ENCODE results near the gene SOX9. TPM values are rescaled to one million over a fixed set of nuclear protein-coding genes. Genes with fewer than 3 reads are reported as not detected.

SOX9 gene
- total RNA-seq, 6 experiments from 2014 or later = 1.2 to 5.9 (median 1.9) TPM

DNA sequence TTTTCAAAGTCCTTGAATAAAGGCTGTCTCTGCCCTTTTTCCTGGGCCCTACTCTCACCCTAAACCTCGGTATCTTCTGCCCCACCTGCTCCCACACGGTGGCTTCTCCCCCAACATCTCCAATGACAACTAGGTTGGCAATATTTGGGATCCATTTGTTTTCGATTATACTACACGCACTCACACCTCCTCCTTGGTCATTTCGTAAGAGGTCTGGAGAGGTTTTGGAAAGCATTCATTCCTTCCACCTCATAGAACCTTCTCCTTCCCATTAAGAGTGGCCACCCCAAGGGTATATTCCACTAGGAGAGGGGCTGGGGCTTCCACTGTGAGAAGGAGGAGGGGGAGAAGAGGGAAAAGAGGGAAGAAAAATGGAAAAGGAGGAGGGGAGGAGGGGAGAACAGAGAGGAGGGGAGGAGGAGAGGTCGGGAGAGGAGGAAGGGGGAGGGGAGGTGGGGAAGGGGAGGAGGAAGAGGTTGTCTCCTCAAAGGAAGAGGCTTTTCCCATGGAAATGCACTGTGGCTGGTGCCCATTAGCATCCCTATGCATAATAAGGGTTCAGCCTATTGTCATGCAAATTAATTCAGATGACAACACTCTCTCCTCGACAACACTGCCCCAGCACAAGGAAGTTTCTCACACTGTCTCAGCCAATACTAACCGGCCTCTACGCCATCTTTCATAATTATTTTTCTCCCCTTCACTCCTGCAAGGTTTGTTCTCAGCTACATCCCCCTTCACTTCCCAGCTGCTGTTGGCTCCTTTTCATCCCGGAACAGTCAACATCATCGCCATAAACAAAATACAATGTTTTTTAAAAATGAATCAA is 30.0 kb downstream of the SOX9 start:
- ATAC-seq = peak in 1 of 4 donors; percentile 4
- TF ChIP-seq, protein P1, sequence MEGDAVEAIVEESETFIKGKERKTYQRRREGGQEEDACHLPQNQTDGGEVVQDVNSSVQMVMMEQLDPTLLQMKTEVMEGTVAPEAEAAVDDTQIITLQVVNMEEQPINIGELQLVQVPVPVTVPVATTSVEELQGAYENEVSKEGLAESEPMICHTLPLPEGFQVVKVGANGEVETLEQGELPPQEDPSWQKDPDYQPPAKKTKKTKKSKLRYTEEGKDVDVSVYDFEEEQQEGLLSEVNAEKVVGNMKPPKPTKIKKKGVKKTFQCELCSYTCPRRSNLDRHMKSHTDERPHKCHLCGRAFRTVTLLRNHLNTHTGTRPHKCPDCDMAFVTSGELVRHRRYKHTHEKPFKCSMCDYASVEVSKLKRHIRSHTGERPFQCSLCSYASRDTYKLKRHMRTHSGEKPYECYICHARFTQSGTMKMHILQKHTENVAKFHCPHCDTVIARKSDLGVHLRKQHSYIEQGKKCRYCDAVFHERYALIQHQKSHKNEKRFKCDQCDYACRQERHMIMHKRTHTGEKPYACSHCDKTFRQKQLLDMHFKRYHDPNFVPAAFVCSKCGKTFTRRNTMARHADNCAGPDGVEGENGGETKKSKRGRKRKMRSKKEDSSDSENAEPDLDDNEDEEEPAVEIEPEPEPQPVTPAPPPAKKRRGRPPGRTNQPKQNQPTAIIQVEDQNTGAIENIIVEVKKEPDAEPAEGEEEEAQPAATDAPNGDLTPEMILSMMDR (IDR thresholded peaks at IDR 0.05) = no peak
- TF ChIP-seq POLR2A (IDR thresholded peaks at IDR 0.05) = no peak
- intact Hi-C loops (cut with DNase I) = no loop called here
- peaks cover 0 to 14% (median 0%) of the 10 kb centered on the region in 4 donors for H3K4me1 ChIP-seq
- H3K4me3 ChIP-seq = no peak overlapping the region
- H3K9me3 ChIP-seq = no peaks in the 10 kb centered on the region
- no peaks in the 10 kb centered on the region for H3K27me3 ChIP-seq
- DNase-seq = no peak
- WGBS (ENCODE audit: insufficient coverage, low coverage, low lambda C conversion rate, missing lambda C conversion rate) = 49% methylated on average over 11 of the region's 11 CpGs
- H3K27ac ChIP-seq = no peak overlapping the region
- no peaks in the 10 kb centered on the region for H3K36me3 ChIP-seq

DNA sequence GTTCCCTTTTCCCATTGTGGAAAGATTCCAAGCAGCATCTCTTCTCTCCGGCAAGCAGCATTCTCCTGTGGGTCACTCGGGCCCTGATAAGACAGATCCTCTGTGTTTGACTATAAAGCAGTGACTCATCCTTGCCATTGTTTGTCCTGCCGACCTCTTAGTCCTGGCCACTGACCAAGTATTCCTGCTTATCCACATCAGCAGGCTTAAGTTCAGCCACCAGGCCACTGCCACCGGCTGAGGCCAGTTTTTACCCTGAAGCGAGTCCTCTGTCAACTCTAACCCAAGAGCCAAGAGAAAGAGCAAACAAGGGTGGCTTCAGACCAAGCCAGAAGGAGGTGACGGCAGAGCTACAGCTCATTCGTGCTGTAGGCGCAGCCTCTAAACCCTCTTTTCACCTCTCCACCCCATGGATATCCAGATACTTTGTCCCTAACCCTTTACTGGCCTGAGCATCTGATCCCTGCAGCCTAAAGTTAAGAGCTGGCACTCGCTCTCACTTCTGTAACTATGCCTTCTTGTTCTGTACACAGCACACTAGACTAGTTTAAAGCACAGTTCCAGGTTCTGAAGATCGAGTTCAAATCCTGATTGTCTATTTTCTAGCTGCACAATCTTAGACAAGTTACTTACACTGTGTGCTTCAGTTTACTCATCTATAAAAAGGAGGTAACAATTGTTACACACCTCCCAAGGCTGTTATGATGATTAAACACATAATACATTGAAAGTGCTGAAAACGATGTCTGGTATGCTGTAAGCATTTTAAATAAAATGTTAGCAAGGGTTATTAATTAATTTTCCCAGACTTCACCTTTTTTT is 31.0 kb downstream of the SOX9 start:
- Histone ChIP-seq H3K27ac (peak overlapping the region in 1 of 3 donors; percentile 46), H3K36me3 (no peaks in the 10 kb centered on the region), H3K4me1 (peaks cover 0 to 14% (median 0%) of the 10 kb centered on the region in 4 donors), H3K27me3 (no peaks in the 10 kb centered on the region), H3K4me3 (no peak overlapping the region), H3K9me3 (no peaks in the 10 kb centered on the region)
- intact Hi-C loops (cut with DNase I) = no loop called here
- no peak for TF ChIP-seq POLR2A (IDR thresholded peaks at IDR 0.05)
- TF ChIP-seq, protein P1 (IDR thresholded peaks at IDR 0.05) = no peak
- ATAC-seq (peak; percentile 92 to 98 (median 96)), DNase-seq (peak; percentile 80 to 85 (median 81))
- WGBS (ENCODE audit: insufficient coverage, low coverage, low lambda C conversion rate, missing lambda C conversion rate) = 23% methylated on average over 10 of the region's 11 CpGs

DNA sequence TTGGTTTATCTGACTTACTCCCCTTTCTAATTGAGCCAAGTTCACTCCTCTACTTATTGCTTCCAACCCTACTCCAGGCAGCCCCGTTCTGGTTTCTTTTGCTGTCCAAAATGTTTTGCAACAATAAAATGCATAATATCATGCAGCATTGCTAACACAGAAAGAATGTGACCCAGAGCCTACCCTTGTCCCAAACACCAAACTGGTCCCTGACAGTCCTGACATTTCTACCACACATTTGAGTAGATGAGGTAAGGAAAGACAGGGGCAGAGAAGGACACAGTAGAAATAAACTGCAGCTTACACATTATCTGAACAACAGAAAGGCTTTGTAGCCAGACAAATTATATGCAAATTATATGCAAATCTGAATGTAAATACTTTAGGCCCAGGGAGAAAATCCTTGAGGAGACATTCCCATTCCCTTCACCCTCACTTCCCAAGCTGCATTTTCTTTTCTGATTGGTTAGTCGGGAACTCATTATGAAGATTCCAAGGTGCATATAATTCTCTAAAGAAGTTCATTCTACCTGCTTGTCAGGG is 31.6 kb downstream of the SOX9 start:
- DNase-seq (no peak), ATAC-seq (peak in 1 of 4 donors; percentile 4)
- Histone ChIP-seq H3K36me3 (no peaks in the 10 kb centered on the region), H3K9me3 (no peaks in the 10 kb centered on the region), H3K27me3 (no peaks in the 10 kb centered on the region), H3K27ac (no peak overlapping the region), H3K4me1 (peaks cover 0 to 14% (median 0%) of the 10 kb centered on the region in 4 donors), H3K4me3 (no peak overlapping the region)
- 56% methylated on average over 2 of the region's 2 CpGs for WGBS (ENCODE audit: insufficient coverage, low coverage, low lambda C conversion rate, missing lambda C conversion rate)
- TF ChIP-seq, protein P1 (IDR thresholded peaks at IDR 0.05) = no peak
- TF ChIP-seq POLR2A (IDR thresholded peaks at IDR 0.05) = no peak
- intact Hi-C loops (cut with DNase I) = no loop called here

DNA sequence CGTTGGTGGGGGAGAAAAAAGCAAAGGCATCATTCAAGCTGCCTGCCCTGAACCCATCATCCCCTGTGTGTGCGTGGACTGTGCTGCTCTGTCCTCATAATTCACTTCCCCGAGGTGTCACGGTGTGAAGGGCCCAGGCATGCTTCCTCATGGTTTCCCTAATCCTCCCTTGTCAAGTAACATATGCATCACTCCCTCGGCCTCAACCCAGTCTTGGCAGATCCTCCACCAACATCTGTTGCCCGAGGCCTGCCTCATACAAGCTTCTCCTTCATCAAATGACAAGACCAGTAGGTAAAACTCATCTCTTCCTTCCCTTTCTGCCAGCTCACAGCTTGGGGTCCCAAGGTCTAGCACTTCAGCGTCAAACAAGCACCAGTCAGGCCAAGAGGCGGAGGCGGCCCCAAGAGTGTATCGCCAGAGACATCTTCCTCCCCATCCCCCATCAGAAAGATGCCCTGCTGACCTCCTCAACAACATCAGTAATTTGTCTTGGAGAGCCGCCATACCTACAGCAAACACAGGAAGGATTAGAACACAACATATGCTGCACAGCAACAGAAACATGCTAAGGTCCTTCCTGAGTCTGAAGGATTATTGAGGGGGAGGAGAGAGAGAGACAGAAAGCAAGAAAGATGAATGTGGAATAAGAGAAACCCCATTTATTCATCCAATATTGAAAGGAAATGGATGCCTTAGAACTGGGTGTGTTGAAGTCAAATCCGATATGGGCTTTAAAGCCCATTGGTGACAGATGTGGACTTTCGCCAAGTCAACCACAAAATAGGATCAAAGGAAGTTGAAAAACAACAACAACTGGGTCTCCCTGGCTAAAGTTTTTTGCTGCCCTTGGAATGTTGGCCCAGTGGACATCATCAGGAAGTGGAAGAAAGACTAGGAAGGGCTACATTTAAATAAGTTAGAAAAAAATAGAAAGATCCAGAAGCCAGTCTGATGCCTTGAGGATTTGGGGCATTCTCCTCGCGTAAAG is 38.4 kb downstream of the SOX9 start:
- Histone ChIP-seq H3K4me1 (no peaks in the 10 kb centered on the region), H3K9me3 (no peaks in the 10 kb centered on the region), H3K27ac (no peak overlapping the region), H3K36me3 (no peaks in the 10 kb centered on the region), H3K4me3 (no peak overlapping the region), H3K27me3 (no peaks in the 10 kb centered on the region)
- 45% methylated on average over 9 of the region's 15 CpGs for WGBS (ENCODE audit: insufficient coverage, low coverage, low lambda C conversion rate, missing lambda C conversion rate)
- TF ChIP-seq POLR2A (IDR thresholded peaks at IDR 0.05) = no peak
- TF ChIP-seq, protein P1 (IDR thresholded peaks at IDR 0.05) = no peak
- DNase-seq = no peak
- no peak for ATAC-seq
- intact Hi-C loops (cut with DNase I) = no loop called here
